ENCODE results near the gene KCNMB2.

The KCNMB2 gene

GRCh38 chr3:178841011-178841410 lies 304.8 kb downstream of the KCNMB2 start:
- no peak overlapping the region for H3K27ac ChIP-seq
- no peak for TF ChIP-seq ZFX (IDR thresholded peaks at IDR 0.05; ENCODE audit: borderline replicate concordance)
- TF ChIP-seq, protein P1, sequence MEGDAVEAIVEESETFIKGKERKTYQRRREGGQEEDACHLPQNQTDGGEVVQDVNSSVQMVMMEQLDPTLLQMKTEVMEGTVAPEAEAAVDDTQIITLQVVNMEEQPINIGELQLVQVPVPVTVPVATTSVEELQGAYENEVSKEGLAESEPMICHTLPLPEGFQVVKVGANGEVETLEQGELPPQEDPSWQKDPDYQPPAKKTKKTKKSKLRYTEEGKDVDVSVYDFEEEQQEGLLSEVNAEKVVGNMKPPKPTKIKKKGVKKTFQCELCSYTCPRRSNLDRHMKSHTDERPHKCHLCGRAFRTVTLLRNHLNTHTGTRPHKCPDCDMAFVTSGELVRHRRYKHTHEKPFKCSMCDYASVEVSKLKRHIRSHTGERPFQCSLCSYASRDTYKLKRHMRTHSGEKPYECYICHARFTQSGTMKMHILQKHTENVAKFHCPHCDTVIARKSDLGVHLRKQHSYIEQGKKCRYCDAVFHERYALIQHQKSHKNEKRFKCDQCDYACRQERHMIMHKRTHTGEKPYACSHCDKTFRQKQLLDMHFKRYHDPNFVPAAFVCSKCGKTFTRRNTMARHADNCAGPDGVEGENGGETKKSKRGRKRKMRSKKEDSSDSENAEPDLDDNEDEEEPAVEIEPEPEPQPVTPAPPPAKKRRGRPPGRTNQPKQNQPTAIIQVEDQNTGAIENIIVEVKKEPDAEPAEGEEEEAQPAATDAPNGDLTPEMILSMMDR (IDR thresholded peaks at IDR 0.05): no peak

DNA sequence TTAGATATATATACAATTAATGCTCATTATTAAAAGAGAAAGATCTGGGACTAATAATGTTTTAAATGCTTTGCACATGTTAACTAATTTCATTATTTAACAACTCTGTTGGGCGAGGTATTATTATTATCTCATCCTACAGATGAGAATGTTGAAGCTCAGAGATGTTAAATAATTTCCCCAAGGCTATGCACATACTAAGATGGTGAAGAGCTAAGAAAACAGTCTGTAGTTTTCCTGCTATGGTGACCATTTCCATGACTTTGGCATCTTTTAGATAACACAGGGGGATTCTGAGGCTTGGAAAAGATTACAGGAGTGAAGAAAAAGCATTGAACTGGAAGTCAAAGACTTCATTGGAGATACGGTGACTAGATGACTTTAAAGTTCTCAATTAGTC lies 308.7 kb downstream of the KCNMB2 start:
- no peak overlapping the region for H3K27ac ChIP-seq
- TF ChIP-seq ZFX (IDR thresholded peaks at IDR 0.05; ENCODE audit: borderline replicate concordance): no peak
- TF ChIP-seq, protein P1 (IDR thresholded peaks at IDR 0.05): no peak

DNA sequence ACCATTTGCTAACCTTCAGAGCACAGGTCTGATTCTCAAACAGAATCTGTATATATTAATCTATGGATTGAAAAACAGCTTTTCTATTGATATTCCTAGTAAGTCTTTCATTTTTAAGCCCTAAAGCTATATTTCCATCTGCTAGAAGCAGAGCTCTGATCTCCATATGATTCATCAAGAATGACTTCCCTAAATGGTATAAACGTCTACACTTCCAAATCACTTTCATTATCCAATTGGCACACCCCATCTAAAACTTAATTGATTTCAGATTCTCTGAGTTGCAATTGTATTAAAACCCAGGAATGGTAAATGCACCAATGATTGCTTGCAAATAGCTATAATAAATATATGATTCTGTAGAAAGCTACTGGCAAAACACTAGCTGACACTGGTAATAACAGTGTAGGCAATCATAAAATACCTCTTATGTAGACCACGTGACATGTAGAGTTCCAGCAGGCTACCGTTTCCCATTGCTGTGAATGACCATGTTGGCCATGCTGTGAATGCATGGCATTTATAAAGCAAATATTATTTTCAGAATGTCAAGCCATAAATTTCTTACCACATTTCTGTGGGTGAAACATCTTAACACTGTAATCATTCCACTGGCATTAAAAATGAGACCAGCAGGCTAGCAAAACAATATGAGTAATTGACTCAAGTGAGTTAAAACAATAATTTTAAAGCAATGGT lies 309.3 kb downstream of the KCNMB2 start:
- H3K27ac ChIP-seq: no peak overlapping the region
- no peak for TF ChIP-seq ZFX (IDR thresholded peaks at IDR 0.05; ENCODE audit: borderline replicate concordance)
- TF ChIP-seq, protein P1 (IDR thresholded peaks at IDR 0.05): no peak

DNA sequence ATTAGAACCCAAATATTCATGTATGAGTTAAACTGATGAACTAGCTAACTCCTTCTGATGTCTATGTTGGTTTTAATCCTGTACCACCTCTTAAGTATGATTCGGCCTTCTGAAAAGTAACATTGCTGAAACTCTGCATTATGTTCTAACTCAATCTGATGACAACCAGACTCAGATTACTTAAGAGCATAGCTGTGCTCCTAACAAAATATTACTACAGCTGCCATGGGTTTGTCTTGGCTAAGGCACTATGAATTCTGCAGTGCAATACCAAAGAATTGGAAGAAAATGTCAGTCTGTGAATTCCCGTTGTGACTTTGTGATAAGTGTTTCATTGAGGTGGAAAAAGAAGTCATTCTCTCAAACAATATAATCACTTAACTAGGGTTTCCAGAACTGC lies 311.0 kb downstream of the KCNMB2 start:
- TF ChIP-seq, protein P1 (IDR thresholded peaks at IDR 0.05): no peak
- no peak for TF ChIP-seq ZFX (IDR thresholded peaks at IDR 0.05; ENCODE audit: borderline replicate concordance)
- H3K27ac ChIP-seq: no peak overlapping the region

DNA sequence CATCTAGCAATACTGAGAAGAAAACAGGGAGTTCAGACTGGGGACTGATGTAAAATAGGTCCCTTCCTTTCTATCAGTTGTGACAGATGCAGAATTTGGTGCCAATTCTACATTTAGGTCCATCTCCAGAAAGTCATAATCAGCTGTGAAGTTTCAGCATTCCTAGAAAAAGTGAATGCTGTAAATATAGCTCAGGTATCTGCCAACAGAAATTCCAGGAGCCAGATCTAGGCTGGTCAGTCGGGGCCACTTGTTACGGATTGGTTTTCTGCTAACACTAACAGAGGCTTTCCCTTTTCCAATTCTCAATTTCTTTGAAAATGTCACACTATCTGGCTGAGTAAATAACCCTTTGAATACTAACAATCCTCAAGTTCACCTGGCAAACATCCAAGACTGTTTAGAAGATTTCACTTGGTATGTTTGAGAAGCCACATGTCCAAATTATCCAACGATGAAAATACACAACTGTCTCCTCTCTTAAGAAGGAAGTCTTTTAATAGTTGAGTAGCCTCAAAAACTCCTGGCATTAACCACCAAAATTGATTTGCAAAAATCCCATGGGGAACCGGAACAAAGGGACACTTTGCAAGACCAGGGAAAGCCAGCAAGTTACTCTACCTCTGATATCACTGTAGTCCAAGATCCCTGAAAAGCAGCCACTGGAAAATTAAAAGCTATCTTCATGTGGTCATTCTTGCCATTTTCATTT lies 313.1 kb downstream of the KCNMB2 start:
- H3K27ac ChIP-seq: no peak overlapping the region
- TF ChIP-seq ZFX (IDR thresholded peaks at IDR 0.05; ENCODE audit: borderline replicate concordance): no peak
- TF ChIP-seq, protein P1 (IDR thresholded peaks at IDR 0.05): no peak

DNA sequence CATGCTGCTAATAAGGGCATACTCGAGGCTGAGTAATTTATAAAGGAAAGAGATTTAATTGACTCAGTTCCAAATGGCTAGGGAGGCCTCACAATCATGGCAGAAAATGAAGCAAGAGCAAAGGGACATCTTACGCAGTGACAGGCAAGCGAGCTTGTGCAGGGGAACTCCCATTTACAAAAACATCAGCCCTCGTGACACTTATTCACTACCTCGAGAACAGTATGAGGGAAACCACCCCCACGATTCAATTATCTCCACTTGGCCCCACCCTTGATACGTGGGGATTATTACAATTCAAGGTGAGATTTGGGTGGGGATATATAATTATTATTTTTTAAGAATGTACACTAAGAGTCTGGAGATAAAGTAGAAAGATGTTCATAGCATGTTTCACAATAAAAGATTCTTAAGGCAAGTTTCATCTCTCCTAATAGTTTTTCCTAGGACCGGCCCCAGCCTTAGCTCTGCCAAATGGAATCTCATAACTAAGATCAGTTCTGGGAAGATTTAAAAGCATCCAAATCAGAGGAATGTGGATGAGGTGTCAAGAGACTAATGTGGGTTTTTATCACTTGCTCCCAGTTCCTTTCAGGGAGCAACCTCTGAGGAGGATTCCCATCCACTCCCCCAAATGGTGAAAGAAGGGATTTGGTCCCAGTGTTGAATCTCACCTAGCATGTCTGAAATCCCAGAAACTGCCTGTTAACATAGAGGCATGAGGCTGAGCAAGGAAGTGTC lies 314.4 kb downstream of the KCNMB2 start:
- TF ChIP-seq, protein P1 (IDR thresholded peaks at IDR 0.05): no peak
- no peak for TF ChIP-seq ZFX (IDR thresholded peaks at IDR 0.05; ENCODE audit: borderline replicate concordance)
- H3K27ac ChIP-seq: no peak overlapping the region

Measured in 22Rv1 (cell line).